ENCODE data around the gene FHOD3. TPM values are rescaled to one million over a fixed set of nuclear protein-coding genes. Genes with fewer than 3 reads are reported as not detected.

FHOD3 gene
- total and polyA plus RNA-seq, 2 donors (not counting 1 experiment from before 2014, with no cell fraction given): not detected

DNA sequence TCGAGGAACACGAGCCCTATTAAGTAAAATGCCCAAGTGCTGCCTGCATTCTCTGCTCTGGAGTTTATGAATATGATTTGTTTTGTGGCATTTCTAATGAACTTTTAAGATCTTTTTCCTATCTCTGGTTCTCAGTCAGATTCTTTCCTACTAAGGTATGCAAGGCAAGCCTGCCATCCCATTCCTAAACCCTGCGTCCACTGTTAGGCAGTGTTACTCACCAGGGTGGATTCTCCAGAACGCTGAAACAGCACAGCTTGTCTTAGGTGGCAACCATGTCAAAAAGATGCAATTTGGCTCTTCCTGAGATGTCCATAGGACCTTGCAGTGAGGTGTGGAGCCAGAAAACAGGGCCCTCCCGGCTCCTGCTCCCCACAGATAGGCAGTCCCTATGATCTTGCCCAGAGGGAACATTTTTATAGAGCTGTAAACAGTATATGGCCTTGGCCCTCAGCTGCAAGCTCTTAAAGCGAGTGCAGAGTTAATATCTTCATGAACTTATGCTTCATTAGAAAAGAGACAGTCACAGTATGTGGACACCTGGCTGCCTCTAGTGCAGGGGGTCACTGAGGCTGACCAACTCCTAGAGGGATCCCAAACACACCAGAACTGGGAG is 446.9 kb downstream of the FHOD3 start:
- H3K4me1 ChIP-seq (ENCODE audit: control insufficient read depth in 2 of 2, insufficient read depth in 2 of 2, low read length in 2 of 2): no peaks in the 10 kb centered on the region
- Mint-ChIP-seq H3K9me3 (ENCODE audit: insufficient read depth) (no peaks in the 10 kb centered on the region), H3K27me3 (peaks cover 15% of the 10 kb centered on the region), H3K27ac (no peak overlapping the region), H3K4me3 (no peak overlapping the region), H3K4me1 (no peaks in the 10 kb centered on the region)
- DNase-seq (no peak), ATAC-seq (ENCODE audit: low read depth) (no peak)
- no peak overlapping the region for H3K4me2 ChIP-seq (replicated peaks; ENCODE audit: low read depth, low read length, poor library complexity, severe bottlenecking)
- POLR2A ChIA-PET: no interaction called here
- WGBS (ENCODE audit: insufficient coverage): 95% methylated on average over 3 of the region's 6 CpGs
- CTCF ChIA-PET: no interaction called here
- no peak overlapping the region for H3K9ac ChIP-seq (ENCODE audit: low read length)
- no peak overlapping the region for H3K27ac ChIP-seq (ENCODE audit: low read length in 2 of 2)
- H3K4me3 ChIP-seq (ENCODE audit: control extremely low read depth in 1 of 5, extremely low read depth in 1 of 5, insufficient read depth in 1 of 5, low read depth in 2 of 5, low read length in 4 of 5): no peak overlapping the region
- no peaks in the 10 kb centered on the region for H3K79me2 ChIP-seq (ENCODE audit: control insufficient read depth, insufficient read depth, low read length)
- TF ChIP-seq, protein P1, sequence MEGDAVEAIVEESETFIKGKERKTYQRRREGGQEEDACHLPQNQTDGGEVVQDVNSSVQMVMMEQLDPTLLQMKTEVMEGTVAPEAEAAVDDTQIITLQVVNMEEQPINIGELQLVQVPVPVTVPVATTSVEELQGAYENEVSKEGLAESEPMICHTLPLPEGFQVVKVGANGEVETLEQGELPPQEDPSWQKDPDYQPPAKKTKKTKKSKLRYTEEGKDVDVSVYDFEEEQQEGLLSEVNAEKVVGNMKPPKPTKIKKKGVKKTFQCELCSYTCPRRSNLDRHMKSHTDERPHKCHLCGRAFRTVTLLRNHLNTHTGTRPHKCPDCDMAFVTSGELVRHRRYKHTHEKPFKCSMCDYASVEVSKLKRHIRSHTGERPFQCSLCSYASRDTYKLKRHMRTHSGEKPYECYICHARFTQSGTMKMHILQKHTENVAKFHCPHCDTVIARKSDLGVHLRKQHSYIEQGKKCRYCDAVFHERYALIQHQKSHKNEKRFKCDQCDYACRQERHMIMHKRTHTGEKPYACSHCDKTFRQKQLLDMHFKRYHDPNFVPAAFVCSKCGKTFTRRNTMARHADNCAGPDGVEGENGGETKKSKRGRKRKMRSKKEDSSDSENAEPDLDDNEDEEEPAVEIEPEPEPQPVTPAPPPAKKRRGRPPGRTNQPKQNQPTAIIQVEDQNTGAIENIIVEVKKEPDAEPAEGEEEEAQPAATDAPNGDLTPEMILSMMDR (IDR thresholded peaks at IDR 0.05): no peak
- no peak for TF ChIP-seq EZH2 (IDR thresholded peaks at IDR 0.05; ENCODE audit: borderline replicate concordance, insufficient read depth, low read depth, low read length, poor library complexity, severe bottlenecking)
- intact Hi-C loops (cut with micrococcal nuclease): no loop called here
- H2AFZ ChIP-seq (ENCODE audit: insufficient read depth, low read depth, low read length, poor library complexity, severe bottlenecking): no peak overlapping the region
- peaks cover 0 to 2% (median 0%) of the 10 kb centered on the region in 4 experiments for H3K27me3 ChIP-seq (replicated peaks in 1 of 4; ENCODE audit: control extremely low read depth in 1 of 4, control insufficient read depth in 3 of 4, insufficient read depth in 4 of 4, low read length in 3 of 4)
- no peaks in the 10 kb centered on the region for H3K36me3 ChIP-seq (replicated peaks in 1 of 2; ENCODE audit: control extremely low read depth in 1 of 2, control insufficient read depth in 1 of 2, extremely low read depth in 1 of 2, insufficient read depth in 2 of 2, low read length in 1 of 2)
- no peaks in the 10 kb centered on the region for H4K20me1 ChIP-seq (ENCODE audit: control insufficient read depth, insufficient read depth, low read length, poor library complexity, severe bottlenecking)
- H3K9me3 ChIP-seq (ENCODE audit: control extremely low read depth in 1 of 3, control insufficient read depth in 2 of 3, insufficient read depth in 1 of 3, low read length in 2 of 3): no peaks in the 10 kb centered on the region

DNA sequence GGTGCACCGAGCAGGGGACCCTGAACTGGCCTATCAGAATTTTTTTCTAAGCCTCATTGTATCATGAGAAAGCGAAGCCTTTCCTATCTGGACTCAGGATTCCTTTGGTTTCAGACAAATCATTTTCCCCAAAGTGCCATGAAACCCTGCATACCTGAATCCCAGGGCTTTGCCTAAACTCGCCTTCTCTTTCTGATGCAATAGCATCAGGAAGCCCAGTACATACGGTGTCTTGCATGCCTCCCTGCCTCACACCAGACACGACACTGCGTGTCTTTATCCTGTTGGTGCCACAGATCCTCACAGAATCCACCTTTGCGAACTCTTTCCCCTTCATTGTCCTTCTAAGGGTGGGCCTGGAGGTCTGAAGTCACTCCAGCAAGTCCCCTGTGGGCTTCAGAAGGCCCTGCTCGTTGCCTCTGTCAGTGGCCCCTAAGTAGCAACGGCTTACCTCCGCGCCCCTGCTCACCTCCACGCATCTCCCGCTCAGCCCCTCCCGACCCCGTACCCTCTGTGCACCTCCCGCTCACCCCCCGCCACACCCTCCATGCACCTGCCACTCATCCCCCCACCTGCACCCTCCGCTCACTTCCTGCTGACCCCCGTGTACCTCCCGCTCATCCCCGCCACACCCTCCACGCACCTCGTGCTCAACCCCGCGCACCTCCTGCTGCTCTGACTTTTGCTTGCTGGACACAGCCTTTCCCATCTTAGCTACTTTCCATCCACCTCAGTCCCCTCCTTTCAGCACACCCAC is 447.9 kb downstream of the FHOD3 start:
- H3K4me2 ChIP-seq (replicated peaks; ENCODE audit: low read depth, low read length, poor library complexity, severe bottlenecking): no peak overlapping the region
- no peak overlapping the region for H3K27ac ChIP-seq (ENCODE audit: low read length in 2 of 2)
- ChIA-PET POLR2A (no interaction called here), CTCF (no interaction called here)
- no peaks in the 10 kb centered on the region for H3K36me3 ChIP-seq (replicated peaks in 1 of 2; ENCODE audit: control extremely low read depth in 1 of 2, control insufficient read depth in 1 of 2, extremely low read depth in 1 of 2, insufficient read depth in 2 of 2, low read length in 1 of 2)
- intact Hi-C loops (cut with micrococcal nuclease): no loop called here
- Mint-ChIP-seq H3K4me3 (no peak overlapping the region), H3K27me3 (peaks cover 15% of the 10 kb centered on the region), H3K9me3 (ENCODE audit: insufficient read depth) (no peaks in the 10 kb centered on the region), H3K4me1 (no peaks in the 10 kb centered on the region), H3K27ac (no peak overlapping the region)
- TF ChIP-seq, protein P1 (IDR thresholded peaks at IDR 0.05): no peak
- no peak for TF ChIP-seq EZH2 (IDR thresholded peaks at IDR 0.05; ENCODE audit: borderline replicate concordance, insufficient read depth, low read depth, low read length, poor library complexity, severe bottlenecking)
- H3K4me3 ChIP-seq (ENCODE audit: control extremely low read depth in 1 of 5, extremely low read depth in 1 of 5, insufficient read depth in 1 of 5, low read depth in 2 of 5, low read length in 4 of 5): no peak overlapping the region
- DNase-seq (no peak), ATAC-seq (ENCODE audit: low read depth) (no peak)
- H3K9ac ChIP-seq (ENCODE audit: low read length): no peak overlapping the region
- 88% methylated on average over 20 of the region's 25 CpGs for whole genome bisulfite sequencing (ENCODE audit: insufficient coverage)
- H3K9me3 ChIP-seq (ENCODE audit: control extremely low read depth in 1 of 3, control insufficient read depth in 2 of 3, insufficient read depth in 1 of 3, low read length in 2 of 3): no peaks in the 10 kb centered on the region
- H3K4me1 ChIP-seq (ENCODE audit: control insufficient read depth in 2 of 2, insufficient read depth in 2 of 2, low read length in 2 of 2): no peaks in the 10 kb centered on the region
- no peaks in the 10 kb centered on the region for H4K20me1 ChIP-seq (ENCODE audit: control insufficient read depth, insufficient read depth, low read length, poor library complexity, severe bottlenecking)
- no peaks in the 10 kb centered on the region for H3K79me2 ChIP-seq (ENCODE audit: control insufficient read depth, insufficient read depth, low read length)
- no peak overlapping the region for H2AFZ ChIP-seq (ENCODE audit: insufficient read depth, low read depth, low read length, poor library complexity, severe bottlenecking)
- H3K27me3 ChIP-seq (replicated peaks in 1 of 4; ENCODE audit: control extremely low read depth in 1 of 4, control insufficient read depth in 3 of 4, insufficient read depth in 4 of 4, low read length in 3 of 4): peaks cover 0 to 2% (median 0%) of the 10 kb centered on the region in 4 experiments

All from B cell (primary cell).